A673 (cell line): ENCODE measurements around the gene FCHSD1.

Experiments
- CTCF ChIP-seq: fragments of 300-800, 200-600 bp; sonication (generic); conservative IDR thresholded peaks from 2 replicates; pipeline ENCODE4 v1.5.1; 2017; ENCODE audit warnings: low read depth, mild to moderate bottlenecking, antibody characterized with exemption, low read length, moderate library complexity, mixed read lengths
- EZH2 ChIP-seq: fragments of 200-600 bp; sonication (generic); IDR thresholded peaks from 2 replicates; pipeline ENCODE4 v1.6.1; 2017; ENCODE audit warnings: borderline replicate concordance, low read depth, mild to moderate bottlenecking, mixed read lengths, antibody characterized with exemption, low read length; ENCODE audit not compliant: poor library complexity, severe bottlenecking

- TF ChIP-seq CTCF (no peak), EZH2 (no peak)
These were observed 21.9 kb upstream of the FCHSD1 start for GRCh38 chr5:141672841-141673813.
